ENCODE data around the gene NMD3. TPM values are rescaled to one million over a fixed set of nuclear protein-coding genes. Genes with fewer than 3 reads are reported as not detected.

The NMD3 gene
- total and polyA plus RNA-seq, 2 of the 13 experiments (the other 11 are each of a cell fraction or from before 2014, with no cell fraction given), result 44.2 to 55.2 TPM

DNA sequence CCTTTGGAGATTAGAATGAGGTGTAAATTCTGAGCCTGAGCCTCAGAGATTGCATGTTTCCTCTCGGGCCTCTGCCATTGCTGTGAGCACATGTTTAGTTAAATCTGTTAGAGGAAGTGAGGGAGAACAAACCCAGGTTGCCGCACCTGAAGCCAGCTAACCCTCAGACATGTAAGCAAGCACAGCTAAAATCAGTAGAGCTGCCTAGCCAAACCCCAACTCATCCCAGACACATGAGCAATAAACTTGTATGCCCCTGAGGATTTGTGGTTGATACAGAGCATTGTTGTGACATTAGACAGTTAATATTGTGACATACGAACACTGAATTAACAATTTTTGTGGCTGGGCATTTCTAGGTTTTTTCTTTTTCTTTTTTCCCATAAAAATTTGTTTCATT lies 41.9 kb downstream of the NMD3 start:
- in situ Hi-C loops (cut with HindIII; ENCODE audit: extremely low pct_ligation_motif_present, low pct_unique_long_range_greater_than_20kb), result no loop called here
- no peak overlapping the region for H2AFZ ChIP-seq (ENCODE audit: low read length)
- no peak overlapping the region for H3K4me3 ChIP-seq (replicated peaks in 1 of 3; ENCODE audit: insufficient read depth in 1 of 3, low read depth in 2 of 3, low read length in 3 of 3)
- peaks cover 6% of the 10 kb centered on the region for H3K9me3 ChIP-seq (ENCODE audit: low read length)
- whole genome bisulfite sequencing (ENCODE audit: low lambda C conversion rate), result 95% methylated on average over 3 of the region's 3 CpGs
- CTCF ChIA-PET (ENCODE audit: low intra/inter-chr PET ratio, low total read pairs), result no interaction called here
- H3K79me2 ChIP-seq (ENCODE audit: insufficient read depth, low read length), result no peaks in the 10 kb centered on the region
- H3K9ac ChIP-seq (ENCODE audit: insufficient read depth, low read depth, low read length), result no peak overlapping the region
- POLR2A ChIA-PET, result no interaction called here
- H3K27ac ChIP-seq (ENCODE audit: extremely low read length, insufficient read depth, low read length), result no peak overlapping the region
- peaks cover 0 to 2% of the 10 kb centered on the region in 2 experiments; a peak in 2 of 5 replicates for H3K36me3 ChIP-seq (replicated peaks in 1 of 2; ENCODE audit: control insufficient read depth in 1 of 2, insufficient read depth in 2 of 2, low read length in 2 of 2)
- DNase-seq (ENCODE audit: low spot score), result no peak
- TF ChIP-seq ZNF776 (CRISPR knock-in tag; IDR thresholded peaks at IDR 0.05) (no peak), SALL1 (CRISPR knock-in tag; IDR thresholded peaks at IDR 0.05) (no peak), ZKSCAN1 (IDR thresholded peaks at IDR 0.05; ENCODE audit: low read length) (no peak), ZNF430 (CRISPR knock-in tag; IDR thresholded peaks at IDR 0.05) (no peak), NFIB (CRISPR knock-in tag; IDR thresholded peaks at IDR 0.05; ENCODE audit: borderline replicate concordance) (no peak), CBFB (CRISPR knock-in tag; IDR thresholded peaks at IDR 0.05) (no peak), ZNF468 (CRISPR knock-in tag; IDR thresholded peaks at IDR 0.05) (no peak), JUND (CRISPR knock-in tag; IDR thresholded peaks at IDR 0.05) (no peak), SIX1 (CRISPR knock-in tag; IDR thresholded peaks at IDR 0.05; ENCODE audit: borderline replicate concordance) (no peak), TBL1XR1 (IDR thresholded peaks at IDR 0.05; ENCODE audit: borderline replicate concordance, low read length, partially characterized antibody) (no peak), STAG1 (CRISPR knock-in tag; IDR thresholded peaks at IDR 0.05) (no peak), RFX1 (IDR thresholded peaks at IDR 0.05) (no peak), ZNF761 (CRISPR knock-in tag; conservative IDR thresholded peaks at IDR 0.05) (no peak), NBN (conservative IDR thresholded peaks at IDR 0.05) (no peak), SMC3 (IDR thresholded peaks at IDR 0.05; ENCODE audit: low read length) (no peak), ZNF713 (CRISPR knock-in tag; IDR thresholded peaks at IDR 0.05) (no peak)
- TF ChIP-seq, protein P1, sequence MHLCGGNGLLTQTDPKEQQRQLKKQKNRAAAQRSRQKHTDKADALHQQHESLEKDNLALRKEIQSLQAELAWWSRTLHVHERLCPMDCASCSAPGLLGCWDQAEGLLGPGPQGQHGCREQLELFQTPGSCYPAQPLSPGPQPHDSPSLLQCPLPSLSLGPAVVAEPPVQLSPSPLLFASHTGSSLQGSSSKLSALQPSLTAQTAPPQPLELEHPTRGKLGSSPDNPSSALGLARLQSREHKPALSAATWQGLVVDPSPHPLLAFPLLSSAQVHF (CRISPR knock-in tag; IDR thresholded peaks at IDR 0.05), result no peak
- TF ChIP-seq, protein P2, sequence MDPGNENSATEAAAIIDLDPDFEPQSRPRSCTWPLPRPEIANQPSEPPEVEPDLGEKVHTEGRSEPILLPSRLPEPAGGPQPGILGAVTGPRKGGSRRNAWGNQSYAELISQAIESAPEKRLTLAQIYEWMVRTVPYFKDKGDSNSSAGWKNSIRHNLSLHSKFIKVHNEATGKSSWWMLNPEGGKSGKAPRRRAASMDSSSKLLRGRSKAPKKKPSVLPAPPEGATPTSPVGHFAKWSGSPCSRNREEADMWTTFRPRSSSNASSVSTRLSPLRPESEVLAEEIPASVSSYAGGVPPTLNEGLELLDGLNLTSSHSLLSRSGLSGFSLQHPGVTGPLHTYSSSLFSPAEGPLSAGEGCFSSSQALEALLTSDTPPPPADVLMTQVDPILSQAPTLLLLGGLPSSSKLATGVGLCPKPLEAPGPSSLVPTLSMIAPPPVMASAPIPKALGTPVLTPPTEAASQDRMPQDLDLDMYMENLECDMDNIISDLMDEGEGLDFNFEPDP (CRISPR knock-in tag; conservative IDR thresholded peaks at IDR 0.05), result no peak
- TF ChIP-seq, protein P3, sequence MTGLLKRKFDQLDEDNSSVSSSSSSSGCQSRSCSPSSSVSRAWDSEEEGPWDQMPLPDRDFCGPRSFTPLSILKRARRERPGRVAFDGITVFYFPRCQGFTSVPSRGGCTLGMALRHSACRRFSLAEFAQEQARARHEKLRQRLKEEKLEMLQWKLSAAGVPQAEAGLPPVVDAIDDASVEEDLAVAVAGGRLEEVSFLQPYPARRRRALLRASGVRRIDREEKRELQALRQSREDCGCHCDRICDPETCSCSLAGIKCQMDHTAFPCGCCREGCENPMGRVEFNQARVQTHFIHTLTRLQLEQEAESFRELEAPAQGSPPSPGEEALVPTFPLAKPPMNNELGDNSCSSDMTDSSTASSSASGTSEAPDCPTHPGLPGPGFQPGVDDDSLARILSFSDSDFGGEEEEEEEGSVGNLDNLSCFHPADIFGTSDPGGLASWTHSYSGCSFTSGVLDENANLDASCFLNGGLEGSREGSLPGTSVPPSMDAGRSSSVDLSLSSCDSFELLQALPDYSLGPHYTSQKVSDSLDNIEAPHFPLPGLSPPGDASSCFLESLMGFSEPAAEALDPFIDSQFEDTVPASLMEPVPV (CRISPR knock-in tag; IDR thresholded peaks at IDR 0.05), result no peak
- no peak overlapping the region for H3K4me2 ChIP-seq (ENCODE audit: low read depth, low read length)
- no peaks in the 10 kb centered on the region for H3K27me3 ChIP-seq (ENCODE audit: control insufficient read depth in 1 of 2, insufficient read depth in 2 of 2, low read length in 2 of 2)
- FAIRE-seq, result no peak
- no peaks in the 10 kb centered on the region for H4K20me1 ChIP-seq (ENCODE audit: insufficient read depth, low read length)
- no peak for ATAC-seq
- intact Hi-C loops (cut with micrococcal nuclease; ENCODE audit: unreplicated experiment), result loop anchor here (5.0 kb wide), 1 partner anchor 41 kb away; the partner anchor contains the start of gene NMD3
- peaks cover 23% of the 10 kb centered on the region for H3K4me1 ChIP-seq (ENCODE audit: insufficient read depth, low read length)
- no TSS peak for BruUV-seq (replicated peaks)
